HG02943 (cell line): ENCODE measurements around the gene CEP89.
"Not testable (repeated sequence)": the region's sequence is repeated elsewhere in the genome, so short reads cannot be mapped to it uniquely, and the experiment has no call there.

Experiments
- ATAC-seq: cut with Tn5 transposase; IDR thresholded peaks from one replicate; pipeline ENCODE4 v1.9.1; 2021; ENCODE audit warnings: mild to moderate bottlenecking, low read depth, moderate library complexity; ENCODE audit not compliant: unreplicated experiment

Gene CEP89

GRCh38 chr19:32969549-32969948 is 2.2 kb downstream of the CEP89 start:
- no peak for ATAC-seq

- no peak for ATAC-seq
These were observed 5.0 kb downstream of the CEP89 start for GRCh38 chr19:32966750-32967149.

GRCh38 chr19:32945260-32945659 is 26.5 kb downstream of the CEP89 start:
- ATAC-seq, result no peak

- ATAC-seq, result not testable (repeated sequence)
These were observed 30.5 kb downstream of the CEP89 start for GRCh38 chr19:32941273-32941672.

- ATAC-seq, result no peak
These were observed 35.7 kb downstream of the CEP89 start for GRCh38 chr19:32936065-32936464.

GRCh38 chr19:32935629-32936028 is 36.1 kb downstream of the CEP89 start:
- no peak for ATAC-seq

GRCh38 chr19:32933571-32933970 is 38.2 kb downstream of the CEP89 start:
- ATAC-seq, result no peak

- no peak for ATAC-seq
These were observed 41.2 kb downstream of the CEP89 start for GRCh38 chr19:32930567-32930966.

- no peak for ATAC-seq
These were observed 43.0 kb downstream of the CEP89 start for GRCh38 chr19:32928806-32929205.

GRCh38 chr19:32924200-32924599 is 47.6 kb downstream of the CEP89 start:
- no peak for ATAC-seq

GRCh38 chr19:32921624-32922023 is 50.1 kb downstream of the CEP89 start:
- ATAC-seq, result no peak

- no peak for ATAC-seq
These were observed 52.4 kb downstream of the CEP89 start for GRCh38 chr19:32919365-32919764.

- ATAC-seq, result no peak
These were observed 54.2 kb downstream of the CEP89 start for GRCh38 chr19:32917616-32917996.

- no peak for ATAC-seq
These were observed 54.7 kb downstream of the CEP89 start for GRCh38 chr19:32916969-32917615.

GRCh38 chr19:32914879-32915660 is 56.7 kb downstream of the CEP89 start:
- ATAC-seq, result no peak

- no peak for ATAC-seq
These were observed 60.3 kb downstream of the CEP89 start for GRCh38 chr19:32911467-32911866.

- ATAC-seq, result no peak
These were observed 60.9 kb downstream of the CEP89 start for GRCh38 chr19:32910874-32911273.

GRCh38 chr19:32910094-32910493 is 61.7 kb downstream of the CEP89 start:
- no peak for ATAC-seq

- no peak for ATAC-seq
These were observed 62.5 kb downstream of the CEP89 start for GRCh38 chr19:32909257-32909656.

- ATAC-seq, result no peak
These were observed 63.0 kb downstream of the CEP89 start for GRCh38 chr19:32908641-32909190.

GRCh38 chr19:32902448-32902847 is 69.3 kb downstream of the CEP89 start:
- no peak for ATAC-seq
